NOMO-1 treated with dmso at 0.1 percent for 144 hours (cell line): Measurements from ENCODE around the gene ARL17B.
"Not testable (repeated sequence)": the region's sequence is repeated elsewhere in the genome, so short reads cannot be mapped to it uniquely, and the experiment has no call there.

Experiments used
- DNase-seq: peaks from one replicate; lab custom pipeline; 2025; ENCODE audit not compliant: unreplicated experiment; lab: John Stamatoyannopoulos, UW

Gene ARL17B

DNA sequence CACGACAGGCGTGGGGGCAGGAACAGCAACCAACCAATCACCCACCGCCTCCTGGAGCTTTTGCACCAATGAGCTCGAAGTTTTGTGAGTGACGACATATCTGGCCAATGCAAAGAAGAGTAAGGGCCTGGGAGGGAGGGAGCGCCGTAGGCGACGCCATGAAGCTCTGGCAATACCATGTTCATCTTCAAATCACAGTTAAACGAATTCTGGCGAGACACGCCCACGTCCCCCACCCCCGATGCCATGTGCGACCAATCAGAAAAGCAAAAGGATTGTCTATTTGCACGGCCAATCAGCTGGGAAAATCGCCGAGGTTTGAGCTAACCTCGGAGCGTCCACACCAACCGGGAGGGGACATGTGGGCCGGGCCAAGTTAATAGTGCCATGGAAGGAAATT is at the start of gene ARL17B:
ARL17B (minus strand) TSS at position 12 of the 400 bp plus-strand sequence. CDS start 3,369 bp downstream, outside the sequence.
- DNase-seq: not testable (repeated sequence)

DNA sequence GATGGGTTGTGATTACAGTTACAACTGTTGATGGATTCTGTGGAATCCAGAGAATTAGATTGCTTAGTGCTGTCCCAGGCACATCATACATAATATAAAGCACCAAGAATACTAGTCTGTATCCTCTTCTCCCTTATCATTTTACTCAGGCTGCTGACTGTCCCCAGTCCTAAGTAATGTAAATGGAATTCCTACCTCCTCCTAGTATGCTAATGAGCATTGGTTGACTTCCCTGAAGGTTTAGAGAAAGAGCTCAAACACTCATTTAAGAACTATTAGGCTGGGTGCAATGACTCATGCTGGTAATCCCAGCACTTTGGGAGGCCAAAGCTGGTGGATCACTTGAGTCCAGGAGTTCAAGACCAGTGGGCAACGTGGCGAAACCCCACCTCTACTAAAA is 48.3 kb upstream of the ARL17B start:
- not testable (repeated sequence) for DNase-seq

DNA sequence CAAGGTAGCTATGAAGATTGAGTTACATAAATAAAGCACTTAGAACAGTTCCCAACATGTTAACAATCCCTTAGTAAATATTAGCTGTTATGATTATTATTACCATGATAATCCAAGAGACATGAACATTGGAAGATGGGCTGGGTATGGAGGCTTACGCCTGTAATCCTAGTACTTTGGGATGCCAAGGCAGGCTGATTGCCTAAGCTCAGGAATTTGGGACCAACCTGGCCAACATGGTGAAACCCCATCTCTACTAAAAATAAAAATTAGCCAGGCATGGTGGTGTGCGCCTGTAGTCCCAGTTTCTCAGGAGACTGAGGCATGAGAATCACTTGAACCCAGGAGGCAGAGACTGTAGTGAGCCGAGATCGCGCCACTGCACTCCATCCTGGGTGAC is 45.6 kb upstream of the ARL17B start:
- not testable (repeated sequence) for DNase-seq

DNA sequence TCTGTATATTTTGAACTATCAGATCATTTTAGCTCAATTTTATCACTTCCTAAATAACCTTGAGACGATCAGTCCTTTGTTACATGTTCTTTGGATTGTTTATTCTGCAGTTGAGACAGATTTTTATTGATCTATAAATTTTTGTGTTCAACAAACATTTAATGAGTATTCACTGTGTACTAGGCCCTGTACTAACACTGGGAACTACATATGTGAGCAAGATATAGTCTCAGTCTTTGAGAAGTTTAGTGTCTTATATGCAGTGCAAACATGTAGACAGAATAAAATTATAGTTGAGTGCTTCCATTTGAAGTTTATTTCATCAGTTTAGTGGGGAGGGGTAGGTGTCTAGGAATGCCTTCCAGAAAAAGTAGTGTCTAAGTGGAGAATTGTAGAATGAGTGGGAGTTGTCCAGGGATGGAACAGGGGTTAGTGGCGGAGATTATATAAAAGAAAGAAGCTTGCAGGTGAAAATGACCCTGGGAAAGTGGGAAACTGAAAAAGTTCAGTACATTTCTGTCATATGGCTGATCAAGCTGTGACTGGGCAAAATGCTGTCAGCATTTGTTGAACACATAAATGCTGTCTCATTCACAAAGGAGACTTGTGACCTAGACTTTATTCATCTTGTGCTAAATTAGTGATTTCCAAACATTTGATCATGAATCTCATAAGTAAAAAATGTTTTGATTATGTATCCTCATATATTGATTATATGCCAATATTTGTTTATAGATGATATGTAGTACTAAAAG is 39.6 kb upstream of the ARL17B start:
- DNase-seq: not testable (repeated sequence)

GRCh38 chr17:46400543-46400942 is 39.0 kb upstream of the ARL17B start:
- DNase-seq: not testable (repeated sequence)

- DNase-seq: not testable (repeated sequence)
Observed at GRCh38 chr17:46399993-46400392, 38.4 kb upstream of the ARL17B start.

GRCh38 chr17:46396292-46396691 is 34.7 kb upstream of the ARL17B start:
- DNase-seq: not testable (repeated sequence)

DNA sequence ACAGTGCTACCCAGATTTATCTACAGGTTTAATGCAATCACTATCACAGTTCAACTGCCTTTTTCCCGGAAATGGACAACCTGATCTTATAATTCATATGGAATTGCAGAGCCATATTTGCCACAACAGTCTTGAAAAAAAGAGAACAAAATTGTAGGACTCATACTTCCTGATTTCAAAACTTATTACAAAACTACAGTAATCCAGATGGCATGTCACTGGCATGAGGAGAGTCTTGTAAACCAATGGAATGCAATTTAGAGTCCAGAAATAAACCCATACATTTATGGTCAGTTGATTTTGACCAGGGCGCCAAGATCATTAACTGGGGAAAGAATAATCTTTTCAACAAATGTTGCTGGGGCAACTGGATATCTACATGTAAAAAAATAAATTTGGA is 32.1 kb upstream of the ARL17B start:
- not testable (repeated sequence) for DNase-seq

DNA sequence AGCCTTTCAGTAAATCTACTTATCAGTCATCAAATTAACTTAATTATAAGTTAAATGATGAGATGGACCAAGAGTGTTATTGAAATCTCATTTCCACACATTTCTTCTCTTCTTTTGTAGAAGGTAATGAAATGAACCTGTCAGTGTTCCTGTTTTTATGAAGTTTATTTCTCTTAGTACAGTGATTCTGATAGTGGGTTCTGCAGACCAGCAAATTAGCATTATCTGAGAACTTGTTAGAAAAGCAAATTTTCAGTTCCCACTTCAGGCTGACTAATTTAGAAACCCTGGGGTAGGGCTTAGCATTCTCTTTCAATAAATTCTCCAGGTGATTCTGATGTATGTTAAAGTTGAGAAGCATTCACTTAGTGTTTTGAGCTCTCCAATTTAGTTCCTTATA is 23.9 kb upstream of the ARL17B start:
- not testable (repeated sequence) for DNase-seq

DNA sequence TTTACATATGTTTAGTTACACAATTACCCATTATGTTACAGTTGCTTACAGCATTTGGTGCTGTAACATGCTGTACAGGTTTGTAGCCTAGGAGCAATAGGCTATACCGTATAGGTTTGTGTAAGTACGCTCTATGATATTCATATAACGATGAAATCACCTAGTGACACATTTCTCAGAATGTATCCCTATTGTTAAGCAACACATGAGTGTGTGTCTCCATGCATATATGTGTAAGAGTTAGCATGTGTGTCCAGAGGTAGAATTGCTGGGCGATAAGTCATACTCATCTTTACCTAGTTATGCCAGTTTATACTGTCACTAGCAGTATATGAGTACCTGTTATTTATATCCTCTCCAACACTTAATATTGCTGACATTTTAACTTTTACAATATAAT is 21.6 kb upstream of the ARL17B start:
- DNase-seq: not testable (repeated sequence)

GRCh38 chr17:46373418-46373817 is 11.9 kb upstream of the ARL17B start:
- not testable (repeated sequence) for DNase-seq

- DNase-seq: not testable (repeated sequence)
Observed at GRCh38 chr17:46372236-46373229, 11.0 kb upstream of the ARL17B start.

- not testable (repeated sequence) for DNase-seq
Observed at GRCh38 chr17:46367520-46367919, 6.0 kb upstream of the ARL17B start.

GRCh38 chr17:46361145-46361735 is 326 bp downstream of the ARL17B start:
- not testable (repeated sequence) for DNase-seq

- not testable (repeated sequence) for DNase-seq
Observed at GRCh38 chr17:46353856-46354255, 7.7 kb downstream of the ARL17B start.

DNA sequence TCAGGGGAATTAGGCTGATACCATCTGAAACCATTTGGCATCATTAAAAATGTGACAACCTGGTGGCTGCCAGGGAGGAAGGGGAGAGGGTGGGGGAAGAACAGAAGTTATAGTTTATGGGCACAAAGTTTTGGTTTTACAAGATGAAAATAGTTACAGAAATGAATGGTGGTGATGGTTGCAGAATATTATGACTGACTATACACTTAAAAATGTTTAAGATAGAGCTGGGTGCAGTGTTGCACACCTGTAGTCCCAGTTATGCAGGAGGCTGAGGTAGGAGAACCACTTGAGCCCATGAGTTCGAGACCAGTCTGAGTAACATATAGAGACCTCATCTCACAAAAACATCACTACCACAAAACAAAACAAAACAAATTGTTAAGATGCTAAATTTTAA is 12.5 kb downstream of the ARL17B start:
- not testable (repeated sequence) for DNase-seq

GRCh38 chr17:46348345-46348744 is 13.2 kb downstream of the ARL17B start:
- DNase-seq: not testable (repeated sequence)

GRCh38 chr17:46342131-46342530 is 19.4 kb downstream of the ARL17B start:
- not testable (repeated sequence) for DNase-seq

- DNase-seq: not testable (repeated sequence)
Observed at GRCh38 chr17:46341220-46341619, 20.3 kb downstream of the ARL17B start.

DNA sequence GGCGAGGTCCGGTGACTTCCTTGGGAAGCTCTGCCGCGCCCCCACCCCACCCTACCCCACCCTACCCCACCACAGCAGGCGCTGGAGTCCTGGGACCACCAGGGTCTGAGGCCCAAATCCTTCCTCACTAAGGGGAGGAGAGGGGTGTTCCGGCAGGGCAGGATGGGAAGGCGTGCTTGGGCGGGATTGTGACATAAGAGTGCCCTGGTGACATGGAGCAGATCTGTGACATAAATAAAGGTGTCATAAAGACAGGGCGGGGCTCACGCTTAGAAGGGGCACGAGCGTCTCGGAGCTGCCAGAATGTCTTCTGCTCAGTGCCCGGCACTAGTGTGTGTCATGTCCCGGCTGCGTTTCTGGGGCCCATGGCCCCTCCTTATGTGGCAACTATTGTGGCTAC is 66.7 kb downstream of the ARL17B start, which contains the start of gene LRRC37A:
LRRC37A (plus strand) TSS at position 301 of the 400 bp plus-strand sequence; CDS start at position 304, 3 bp downstream.
- DNase-seq: not testable (repeated sequence)

DNA sequence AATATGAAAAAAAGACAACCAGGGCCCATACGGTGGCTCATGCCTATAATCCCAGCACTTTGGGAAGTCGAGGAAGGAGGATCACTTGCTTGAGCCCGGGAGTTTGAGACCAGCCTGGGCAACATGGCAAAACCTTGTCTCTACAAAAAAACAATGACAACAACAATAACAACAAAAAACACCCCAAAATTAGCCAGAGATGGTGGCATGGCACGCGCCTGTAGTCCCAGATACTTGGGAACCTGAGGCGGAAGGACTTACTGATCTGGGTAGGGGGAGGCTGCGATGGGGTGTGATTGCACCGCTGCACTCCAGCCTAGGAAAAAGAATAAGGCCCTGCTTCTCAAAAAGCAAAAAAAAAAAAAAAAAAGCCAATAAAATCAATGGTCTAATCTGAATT is 69.9 kb downstream of the ARL17B start:
- not testable (repeated sequence) for DNase-seq
